ENCODE data around the gene RAD23B. TPM values are rescaled to one million over a fixed set of nuclear protein-coding genes. Genes with fewer than 3 reads are reported as not detected.

Gene RAD23B
- polyA plus RNA-seq = 61.0 and 73.9 TPM in 2 replicates

GRCh38 chr9:107282759-107283622 is at the start of gene RAD23B:
TSS of gene RAD23B (plus strand) at chr9:107283279. CDS start at chr9:107283630, 351 bp downstream.

Other genes with a start within 250 kb of the RAD23B start
- gene KLF4, start 206.5 kb downstream of the RAD23B start, polyA plus RNA-seq = 2.0 TPM in 1 of 2 replicates, not detected in the other